ENCODE results near the gene PIGL. TPM values are rescaled to one million over a fixed set of nuclear protein-coding genes. Genes with fewer than 3 reads are reported as not detected.
"Not testable (repeated sequence)": the region's sequence is repeated elsewhere in the genome, so short reads cannot be mapped to it uniquely, and the experiment has no call there.

Gene PIGL
- polyA plus RNA-seq, 1 experiment: 23.1 TPM

DNA sequence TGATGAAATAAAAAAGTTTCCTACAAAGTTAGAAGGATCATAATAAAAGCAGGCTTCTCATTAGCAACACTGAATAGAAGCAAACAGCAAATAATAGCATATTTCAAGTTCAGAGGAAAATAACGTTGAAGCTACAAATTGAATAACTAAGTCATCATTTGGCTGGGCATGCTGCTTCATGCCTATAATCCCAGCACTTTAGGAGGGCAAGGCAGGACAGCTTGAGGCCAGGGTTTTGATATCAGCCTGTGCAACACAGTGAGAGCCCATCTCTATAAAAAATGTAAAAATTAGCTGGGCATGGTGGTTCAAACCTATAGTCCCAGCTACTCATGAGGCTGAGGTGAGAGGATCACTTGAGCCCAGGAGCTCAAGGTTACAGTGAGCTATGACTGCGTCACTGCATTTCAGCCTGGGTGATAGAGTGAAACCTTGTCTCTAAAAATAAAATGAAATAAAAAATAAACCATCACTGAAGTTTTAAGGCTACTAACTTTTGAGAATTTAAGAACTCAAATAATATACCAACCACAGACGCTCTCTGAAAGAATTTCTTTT lies 27.1 kb upstream of the PIGL start:
- POLR2A ChIA-PET: interaction anchor here (0.5 kb wide), 1 partner anchor 55 kb away, joined by 10 read pairs; no protein-coding TSS in a partner anchor
- no peak for DNase-seq (ENCODE audit: low read depth)
- TF ChIP-seq, protein P1, sequence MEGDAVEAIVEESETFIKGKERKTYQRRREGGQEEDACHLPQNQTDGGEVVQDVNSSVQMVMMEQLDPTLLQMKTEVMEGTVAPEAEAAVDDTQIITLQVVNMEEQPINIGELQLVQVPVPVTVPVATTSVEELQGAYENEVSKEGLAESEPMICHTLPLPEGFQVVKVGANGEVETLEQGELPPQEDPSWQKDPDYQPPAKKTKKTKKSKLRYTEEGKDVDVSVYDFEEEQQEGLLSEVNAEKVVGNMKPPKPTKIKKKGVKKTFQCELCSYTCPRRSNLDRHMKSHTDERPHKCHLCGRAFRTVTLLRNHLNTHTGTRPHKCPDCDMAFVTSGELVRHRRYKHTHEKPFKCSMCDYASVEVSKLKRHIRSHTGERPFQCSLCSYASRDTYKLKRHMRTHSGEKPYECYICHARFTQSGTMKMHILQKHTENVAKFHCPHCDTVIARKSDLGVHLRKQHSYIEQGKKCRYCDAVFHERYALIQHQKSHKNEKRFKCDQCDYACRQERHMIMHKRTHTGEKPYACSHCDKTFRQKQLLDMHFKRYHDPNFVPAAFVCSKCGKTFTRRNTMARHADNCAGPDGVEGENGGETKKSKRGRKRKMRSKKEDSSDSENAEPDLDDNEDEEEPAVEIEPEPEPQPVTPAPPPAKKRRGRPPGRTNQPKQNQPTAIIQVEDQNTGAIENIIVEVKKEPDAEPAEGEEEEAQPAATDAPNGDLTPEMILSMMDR (IDR thresholded peaks at IDR 0.05; ENCODE audit: insufficient read depth, low read depth, low read length): no peak
- CTCF ChIA-PET: no interaction called here
- H3K36me3 ChIP-seq (ENCODE audit: control insufficient read depth, insufficient read depth, low read length): peaks cover 4% of the 10 kb centered on the region
- no peaks in the 10 kb centered on the region for H3K27me3 ChIP-seq (ENCODE audit: control insufficient read depth, insufficient read depth, low read length)
- H3K4me3 ChIP-seq (ENCODE audit: low read depth, low read length): no peak overlapping the region

GRCh38 chr17:16190703-16191360 lies 26.2 kb upstream of the PIGL start:
- no peak overlapping the region for H3K4me3 ChIP-seq (ENCODE audit: low read depth, low read length)
- DNase-seq (ENCODE audit: low read depth): no peak
- ChIA-PET POLR2A (no interaction called here), CTCF (no interaction called here)
- no peaks in the 10 kb centered on the region for H3K27me3 ChIP-seq (ENCODE audit: control insufficient read depth, insufficient read depth, low read length)
- TF ChIP-seq, protein P1 (IDR thresholded peaks at IDR 0.05; ENCODE audit: insufficient read depth, low read depth, low read length): no peak
- peaks cover 4% of the 10 kb centered on the region for H3K36me3 ChIP-seq (ENCODE audit: control insufficient read depth, insufficient read depth, low read length)

- Histone ChIP-seq H3K4me3 (ENCODE audit: low read depth, low read length) (no peak overlapping the region), H3K27me3 (ENCODE audit: control insufficient read depth, insufficient read depth, low read length) (no peaks in the 10 kb centered on the region), H3K36me3 (ENCODE audit: control insufficient read depth, insufficient read depth, low read length) (peaks cover 4% of the 10 kb centered on the region; the same call in 1 of the 2 replicates)
- TF ChIP-seq, protein P1 (IDR thresholded peaks at IDR 0.05; ENCODE audit: insufficient read depth, low read depth, low read length): no peak
- ChIA-PET CTCF (no interaction called here), POLR2A (no interaction called here)
- DNase-seq (ENCODE audit: low read depth): no peak
Measured at GRCh38 chr17:16191604-16192003, 25.4 kb upstream of the PIGL start.

- POLR2A ChIA-PET; H3K36me3 ChIP-seq (ENCODE audit: control insufficient read depth, insufficient read depth, low read length); DNase-seq (ENCODE audit: low read depth); CTCF ChIA-PET; H3K27me3 ChIP-seq (ENCODE audit: control insufficient read depth, insufficient read depth, low read length); H3K4me3 ChIP-seq (ENCODE audit: low read depth, low read length): not testable (repeated sequence)
Measured at GRCh38 chr17:16194307-16194835, 22.6 kb upstream of the PIGL start.

DNA sequence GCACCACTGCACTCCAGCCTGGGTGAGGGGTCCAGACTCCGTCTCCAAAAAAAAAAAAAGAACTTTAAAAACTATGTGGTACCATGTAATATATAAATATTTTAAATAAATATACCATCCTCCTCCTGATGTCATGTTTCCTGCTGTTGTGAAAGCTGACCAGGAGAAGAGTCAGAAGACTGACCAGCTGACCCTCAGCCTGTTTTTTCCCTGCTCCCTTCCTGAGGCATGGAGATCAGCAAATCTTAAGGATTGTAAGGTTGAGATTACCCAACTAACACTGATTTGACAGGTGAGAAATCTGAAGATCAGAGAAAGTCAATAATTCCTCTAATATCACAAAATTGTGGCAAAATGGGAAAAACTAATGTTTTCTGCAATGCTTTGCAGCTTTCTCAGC lies 19.7 kb upstream of the PIGL start:
- no peaks in the 10 kb centered on the region for H3K36me3 ChIP-seq (ENCODE audit: control insufficient read depth, insufficient read depth, low read length)
- H3K4me3 ChIP-seq (ENCODE audit: low read depth, low read length): no peak overlapping the region
- TF ChIP-seq, protein P1 (IDR thresholded peaks at IDR 0.05; ENCODE audit: insufficient read depth, low read depth, low read length): no peak
- no peak for DNase-seq (ENCODE audit: low read depth)
- CTCF ChIA-PET: no interaction called here
- POLR2A ChIA-PET: no interaction called here
- H3K27me3 ChIP-seq (ENCODE audit: control insufficient read depth, insufficient read depth, low read length): no peaks in the 10 kb centered on the region
